ENCODE results near the gene SNAI3.

Gene SNAI3

GRCh38 chr16:88712362-88712979 is 26.2 kb upstream of the SNAI3 start:
- Histone ChIP-seq H3K4me1 (ENCODE audit: insufficient read depth, low read length, poor library complexity, severe bottlenecking) (no peaks in the 10 kb centered on the region), H3F3A (ENCODE audit: low read depth) (no peaks in the 10 kb centered on the region), H3K36me3 (ENCODE audit: insufficient read depth, low read length) (peaks cover 16% of the 10 kb centered on the region; the same call in 1 of the 2 replicates), H3K9me2 (replicated peaks; ENCODE audit: low read depth, low read length) (no peaks in the 10 kb centered on the region), H3K9me3 (ENCODE audit: insufficient read depth, low read depth, low read length) (no peaks in the 10 kb centered on the region), H3K27me3 (ENCODE audit: insufficient read depth, low read length, poor library complexity, severe bottlenecking) (no peaks in the 10 kb centered on the region), H3K79me2 (ENCODE audit: insufficient read depth, low read length) (no peaks in the 10 kb centered on the region), H2AFZ (ENCODE audit: low read length) (no peak overlapping the region), H3K4me2 (ENCODE audit: low read depth, low read length, poor library complexity, severe bottlenecking) (no peak overlapping the region), H3K4me3 (ENCODE audit: low read length, poor library complexity, severe bottlenecking) (no peak overlapping the region), H4K20me1 (ENCODE audit: insufficient read depth, low read length, poor library complexity, severe bottlenecking) (no peaks in the 10 kb centered on the region), H3K9ac (ENCODE audit: low read depth, low read length, poor library complexity, severe bottlenecking) (no peak overlapping the region)
- no peak for TF ChIP-seq CTCF (conservative IDR thresholded peaks at IDR 0.05; ENCODE audit: low read length)
- no peak for TF ChIP-seq EZH2phosphoT487 (IDR thresholded peaks at IDR 0.05; ENCODE audit: borderline replicate concordance)

GRCh38 chr16:88711750-88712340 is 25.5 kb upstream of the SNAI3 start:
- H3K4me2 ChIP-seq (ENCODE audit: low read depth, low read length, poor library complexity, severe bottlenecking): no peak overlapping the region
- no peaks in the 10 kb centered on the region for H3K27me3 ChIP-seq (ENCODE audit: insufficient read depth, low read length, poor library complexity, severe bottlenecking)
- H3F3A ChIP-seq (ENCODE audit: low read depth): no peaks in the 10 kb centered on the region
- no peaks in the 10 kb centered on the region for H4K20me1 ChIP-seq (ENCODE audit: insufficient read depth, low read length, poor library complexity, severe bottlenecking)
- H3K79me2 ChIP-seq (ENCODE audit: insufficient read depth, low read length): no peaks in the 10 kb centered on the region
- H3K9me2 ChIP-seq (replicated peaks; ENCODE audit: low read depth, low read length): no peaks in the 10 kb centered on the region
- no peaks in the 10 kb centered on the region for H3K4me1 ChIP-seq (ENCODE audit: insufficient read depth, low read length, poor library complexity, severe bottlenecking)
- H3K36me3 ChIP-seq (ENCODE audit: insufficient read depth, low read length): peaks cover 11% of the 10 kb centered on the region; the same call in 1 of the 2 replicates
- no peak overlapping the region for H2AFZ ChIP-seq (ENCODE audit: low read length)
- H3K4me3 ChIP-seq (ENCODE audit: low read length, poor library complexity, severe bottlenecking): no peak overlapping the region
- no peak overlapping the region for H3K9ac ChIP-seq (ENCODE audit: low read depth, low read length, poor library complexity, severe bottlenecking)
- H3K9me3 ChIP-seq (ENCODE audit: insufficient read depth, low read depth, low read length): no peaks in the 10 kb centered on the region
- no peak for TF ChIP-seq EZH2phosphoT487 (IDR thresholded peaks at IDR 0.05; ENCODE audit: borderline replicate concordance)
- TF ChIP-seq CTCF (conservative IDR thresholded peaks at IDR 0.05; ENCODE audit: low read length): no peak

- Histone ChIP-seq H3K79me2 (ENCODE audit: insufficient read depth, low read length) (peaks cover 2% of the 10 kb centered on the region), H3K9ac (ENCODE audit: low read depth, low read length, poor library complexity, severe bottlenecking) (no peak overlapping the region)
Observed at GRCh38 chr16:88710556-88710955, 24.2 kb upstream of the SNAI3 start.

More at GRCh38 chr16:88710556-88710955, 24.2 kb upstream of the SNAI3 start:
- H3K9me2 ChIP-seq (replicated peaks; ENCODE audit: low read depth, low read length): no peaks in the 10 kb centered on the region
- TF ChIP-seq EZH2phosphoT487 (IDR thresholded peaks at IDR 0.05; ENCODE audit: borderline replicate concordance) (no peak), CTCF (conservative IDR thresholded peaks at IDR 0.05; ENCODE audit: low read length) (no peak)
- peaks cover 2% of the 10 kb centered on the region; the same call in 1 of the 2 replicates for H3K36me3 ChIP-seq (ENCODE audit: insufficient read depth, low read length)
- no peak overlapping the region for H3K4me3 ChIP-seq (ENCODE audit: low read length, poor library complexity, severe bottlenecking)
- no peaks in the 10 kb centered on the region for H3K9me3 ChIP-seq (ENCODE audit: insufficient read depth, low read depth, low read length)
- H3F3A ChIP-seq (ENCODE audit: low read depth): no peaks in the 10 kb centered on the region
- no peak overlapping the region for H2AFZ ChIP-seq (ENCODE audit: low read length)
- H3K4me2 ChIP-seq (ENCODE audit: low read depth, low read length, poor library complexity, severe bottlenecking): no peak overlapping the region
- H3K4me1 ChIP-seq (ENCODE audit: insufficient read depth, low read length, poor library complexity, severe bottlenecking): no peaks in the 10 kb centered on the region
- H3K27me3 ChIP-seq (ENCODE audit: insufficient read depth, low read length, poor library complexity, severe bottlenecking): no peaks in the 10 kb centered on the region
- no peaks in the 10 kb centered on the region for H4K20me1 ChIP-seq (ENCODE audit: insufficient read depth, low read length, poor library complexity, severe bottlenecking)
